A549 (cell line): ENCODE measurements around the gene TBRG4. TPM values are rescaled to one million over a fixed set of nuclear protein-coding genes. Genes with fewer than 3 reads are reported as not detected.

Source experiments
- ATAC-seq, 2 experiments: fragments of 200-7000 bp in 1 of 2; fragments of >200 bp in 1 of 2; cut with Nextera tagmentation in 1 of 2; cut with Tn5 transposase in 1 of 2; 3 replicates each; pipeline versions ENCODE4 v1.8.0 to v1.9.1; 2018 to 2020; ENCODE audit warnings: mild to moderate bottlenecking in 1 of 2, moderate library complexity in 1 of 2
- CTCF ChIA-PET: fragments of 300-600 bp; sonication (Branson Sonifier 250); formaldehyde crosslinking; extraction: SDS; loops from one replicate; lab custom pipeline; 2021; ENCODE audit warnings: antibody characterized with exemption, inconsistent platforms; lab: Yijun Ruan, JAX
- POLR2A ChIA-PET: fragments of 350-600 bp; formaldehyde crosslinking; extraction: SDS; loops from one replicate; lab custom pipeline; 2021; ENCODE audit warnings: antibody characterized with exemption, inconsistent platforms; lab: Yijun Ruan, JAX
- DNase-seq, 2 experiments: peaks; one replicate each; pipeline versions ENCODE4 v3.0.0 to v3.0.0-alpha.2; 2011 to 2016; ENCODE audit warnings: low read depth in 1 of 2, low spot score in 1 of 2
- FAIRE-seq: peaks from 2 replicates; lab custom pipeline; 2011; peaks lifted over from hg19 to GRCh38; lab: Jason Lieb, UNC
- H3K27ac ChIP-seq, 2 experiments: fragments of >200 bp; sonication (Bioruptor Twin); formaldehyde crosslinking; 3 replicates each; pipeline ENCODE4 v1.5.1; 2016 to 2017
- H3K4me1 ChIP-seq: fragments of >200 bp; sonication (Bioruptor Twin); formaldehyde crosslinking; 3 replicates; pipeline ENCODE4 v1.6.1; 2016
- H3K4me2 ChIP-seq: fragments of >200 bp; sonication (Bioruptor Twin); formaldehyde crosslinking; 3 replicates; pipeline ENCODE4 v1.6.1; 2016
- H3K4me3 ChIP-seq: fragments of >200 bp; sonication (Bioruptor Twin); formaldehyde crosslinking; 3 replicates; pipeline ENCODE4 v1.5.1; 2016
- H3K9me3 ChIP-seq: fragments of >200 bp; sonication (Bioruptor Twin); formaldehyde crosslinking; 3 replicates; pipeline ENCODE4 v1.6.1; 2016
- CBX8 ChIP-seq: fragments of 200-600 bp; sonication (generic); IDR thresholded peaks from 2 replicates; pipeline ENCODE4 v1.6.1; 2016
- CHD2 ChIP-seq: fragments of 150-350 bp; IDR thresholded peaks from 2 replicates; pipeline ENCODE4 v1.6.1; 2014; ENCODE audit warnings: low read length; ENCODE audit not compliant: partially characterized antibody
- CTCF ChIP-seq: fragments of >200 bp; sonication (Bioruptor Twin); formaldehyde crosslinking; IDR thresholded peaks from 3 replicates; pipeline ENCODE4 v1.5.1; 2016
- EP300 ChIP-seq, 2 experiments: fragments of >200 bp; sonication (Bioruptor Twin); formaldehyde crosslinking; IDR thresholded peaks; 2 replicates in 1 of 2; 3 replicates in 1 of 2; pipeline ENCODE4 v1.6.1; 2016 to 2017
- ESRRA ChIP-seq: fragments of 150-350 bp; IDR thresholded peaks from 2 replicates; pipeline ENCODE4 v1.6.1; 2014; ENCODE audit warnings: mild to moderate bottlenecking, low read length, borderline replicate concordance
- FOSB ChIP-seq: fragments of 250-450 bp; sonication (Bioruptor Pico); IDR thresholded peaks from 2 replicates; pipeline ENCODE4 v1.5.0; 2020; ENCODE audit warnings: mild to moderate bottlenecking, moderate library complexity
- HDAC2 ChIP-seq: fragments of 200-600 bp; sonication (generic); IDR thresholded peaks from 2 replicates; pipeline ENCODE4 v1.6.1; 2016
- HES2 ChIP-seq: fragments of >200 bp; sonication (Bioruptor Twin); formaldehyde crosslinking; IDR thresholded peaks from 2 replicates; pipeline ENCODE4 v1.6.1; 2016
- HOXA7 ChIP-seq: fragments of 250-450 bp; sonication (Bioruptor Pico); IDR thresholded peaks from 2 replicates; pipeline ENCODE4 v1.5.0; 2020; ENCODE audit warnings: mild to moderate bottlenecking, moderate library complexity
- MYC ChIP-seq: IDR thresholded peaks from 2 replicates; pipeline ENCODE4 v1.6.1; 2012; ENCODE audit warnings: mild to moderate bottlenecking, inconsistent platforms, low read length, improper control_type of control experiment, borderline replicate concordance
- PHF8 ChIP-seq: fragments of 200-600 bp; sonication (generic); IDR thresholded peaks from 2 replicates; pipeline ENCODE4 v1.6.1; 2016; ENCODE audit warnings: low read depth, mild to moderate bottlenecking, antibody characterized with exemption, moderate library complexity, borderline replicate concordance
- POLR2AphosphoS2 ChIP-seq: conservative IDR thresholded peaks from 2 replicates; pipeline ENCODE4 v1.6.1; 2012; ENCODE audit warnings: low read length, improper control_type of control experiment, inconsistent platforms
- RCOR1 ChIP-seq: fragments of 150-350 bp; IDR thresholded peaks from 2 replicates; pipeline ENCODE4 v1.6.1; 2014; ENCODE audit warnings: antibody characterized with exemption, low read length, low read depth
- RNF2 ChIP-seq: fragments of 200-600 bp; sonication (generic); IDR thresholded peaks from 2 replicates; pipeline ENCODE4 v1.6.1; 2016; ENCODE audit warnings: low read depth, mild to moderate bottlenecking, antibody characterized with exemption, moderate library complexity, borderline replicate concordance
- TFCP2L1 ChIP-seq: fragments of 250-450 bp; sonication (Bioruptor Pico); IDR thresholded peaks from 2 replicates; pipeline ENCODE4 v1.5.0; 2021; ENCODE audit warnings: mild to moderate bottlenecking
- ZC3H11A ChIP-seq: fragments of 450-650 bp; IDR thresholded peaks from 2 replicates; pipeline ENCODE4 v1.6.1; 2014; ENCODE audit warnings: antibody characterized with exemption, mild to moderate bottlenecking
- ZNF302 ChIP-seq: fragments of 250-450 bp; sonication (Bioruptor Pico); IDR thresholded peaks from 2 replicates; pipeline ENCODE4 v1.9.0; 2021; ENCODE audit warnings: inconsistent platforms, mild to moderate bottlenecking, moderate library complexity
- WGBS: methylation state at CpG from one replicate; pipeline ENCODE4 v1.1.6; 2017; ENCODE audit errors: missing lambda C conversion rate; 5-methylcytosine and 5-hydroxymethylcytosine counted together
- polyA plus RNA-seq, 4 experiments: library from polyadenylated mRNA; depleted of rRNA in 3 of 4; stranded (reverse); fragments of >200 nt; fragmentation: RNase III in 1 of 4; extraction: RNeasy Plus Mini Kit Qiagen cat#74134 plus additional on column Dnase treatment in 1 of 4; gene quantifications; 2 replicates in 3 of 4; 3 replicates in 1 of 4; pipeline ENCODE4 v1.2.3, GENCODE V29; 2011 to 2017
- TF ChIP-seq, protein P1 (sequence below): fragments of 200-600 bp; sonication (generic); IDR thresholded peaks from 2 replicates; pipeline ENCODE4 v1.6.1; 2016; ENCODE audit warnings: antibody characterized with exemption, mild to moderate bottlenecking, moderate library complexity
- TF ChIP-seq, protein P2 (sequence below): fragments of 450-650 bp; IDR thresholded peaks from 2 replicates; pipeline ENCODE4 v1.6.1; 2014; ENCODE audit warnings: antibody characterized with exemption
- TF ChIP-seq, protein P3 (sequence below): fragments of 250-450 bp; sonication (Bioruptor Pico); IDR thresholded peaks from 2 replicates; pipeline ENCODE4 v1.5.0; 2021; ENCODE audit warnings: mild to moderate bottlenecking, moderate library complexity, borderline replicate concordance

The TBRG4 gene
- polyA plus RNA-seq, 2 of the 4 experiments (the other 2 are of a cell fraction): 88.8 to 100 TPM

DNA sequence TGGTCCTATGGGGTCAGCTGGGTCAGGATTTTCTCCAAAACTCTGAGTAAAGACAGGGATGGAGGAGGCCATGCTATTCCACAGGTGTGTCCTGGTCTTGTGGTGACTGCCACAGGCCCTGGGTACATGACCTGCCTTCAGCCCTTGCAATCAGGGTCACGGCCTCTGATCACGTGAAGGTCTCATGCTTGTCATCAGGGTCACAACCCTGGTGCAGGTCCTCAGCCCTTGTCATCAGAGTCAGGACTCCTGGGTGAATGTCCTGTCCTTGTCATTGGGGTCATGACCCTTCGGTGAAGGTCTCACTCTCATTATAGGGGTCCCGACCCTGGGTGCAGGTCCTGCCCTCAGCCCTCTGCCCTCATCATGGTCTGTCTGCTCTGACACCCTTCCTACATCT lies 21.9 kb upstream of the TBRG4 start:
- Histone ChIP-seq H3K4me2 (no peak overlapping the region), H3K27ac (no peak overlapping the region), H3K4me1 (no peaks in the 10 kb centered on the region), H3K4me3 (no peak overlapping the region), H3K9me3 (no peaks in the 10 kb centered on the region)
- WGBS: 69% methylated on average over 4 of the region's 4 CpGs
- no peak for TF ChIP-seq ZNF302 (CRISPR knock-in tag)
- no peak for TF ChIP-seq HES2
- no peak for TF ChIP-seq HDAC2
- TF ChIP-seq, protein P1, sequence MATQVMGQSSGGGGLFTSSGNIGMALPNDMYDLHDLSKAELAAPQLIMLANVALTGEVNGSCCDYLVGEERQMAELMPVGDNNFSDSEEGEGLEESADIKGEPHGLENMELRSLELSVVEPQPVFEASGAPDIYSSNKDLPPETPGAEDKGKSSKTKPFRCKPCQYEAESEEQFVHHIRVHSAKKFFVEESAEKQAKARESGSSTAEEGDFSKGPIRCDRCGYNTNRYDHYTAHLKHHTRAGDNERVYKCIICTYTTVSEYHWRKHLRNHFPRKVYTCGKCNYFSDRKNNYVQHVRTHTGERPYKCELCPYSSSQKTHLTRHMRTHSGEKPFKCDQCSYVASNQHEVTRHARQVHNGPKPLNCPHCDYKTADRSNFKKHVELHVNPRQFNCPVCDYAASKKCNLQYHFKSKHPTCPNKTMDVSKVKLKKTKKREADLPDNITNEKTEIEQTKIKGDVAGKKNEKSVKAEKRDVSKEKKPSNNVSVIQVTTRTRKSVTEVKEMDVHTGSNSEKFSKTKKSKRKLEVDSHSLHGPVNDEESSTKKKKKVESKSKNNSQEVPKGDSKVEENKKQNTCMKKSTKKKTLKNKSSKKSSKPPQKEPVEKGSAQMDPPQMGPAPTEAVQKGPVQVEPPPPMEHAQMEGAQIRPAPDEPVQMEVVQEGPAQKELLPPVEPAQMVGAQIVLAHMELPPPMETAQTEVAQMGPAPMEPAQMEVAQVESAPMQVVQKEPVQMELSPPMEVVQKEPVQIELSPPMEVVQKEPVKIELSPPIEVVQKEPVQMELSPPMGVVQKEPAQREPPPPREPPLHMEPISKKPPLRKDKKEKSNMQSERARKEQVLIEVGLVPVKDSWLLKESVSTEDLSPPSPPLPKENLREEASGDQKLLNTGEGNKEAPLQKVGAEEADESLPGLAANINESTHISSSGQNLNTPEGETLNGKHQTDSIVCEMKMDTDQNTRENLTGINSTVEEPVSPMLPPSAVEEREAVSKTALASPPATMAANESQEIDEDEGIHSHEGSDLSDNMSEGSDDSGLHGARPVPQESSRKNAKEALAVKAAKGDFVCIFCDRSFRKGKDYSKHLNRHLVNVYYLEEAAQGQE: no peak
- no peak for TF ChIP-seq ZC3H11A
- no peak for TF ChIP-seq POLR2AphosphoS2
- no peak for TF ChIP-seq RCOR1
- no peak for TF ChIP-seq EP300 (IDR thresholded peaks at IDR 0.05)
- no peak for TF ChIP-seq CTCF
- no peak for ATAC-seq
- FAIRE-seq: no peak
- CTCF ChIA-PET: interaction anchor here (0.9 to 1.0 kb wide), 2 partner anchors 9 to 417 kb away, joined by 3 to 6 read pairs; no protein-coding TSS in a partner anchor
- POLR2A ChIA-PET: no interaction called here
- no peak for DNase-seq

DNA sequence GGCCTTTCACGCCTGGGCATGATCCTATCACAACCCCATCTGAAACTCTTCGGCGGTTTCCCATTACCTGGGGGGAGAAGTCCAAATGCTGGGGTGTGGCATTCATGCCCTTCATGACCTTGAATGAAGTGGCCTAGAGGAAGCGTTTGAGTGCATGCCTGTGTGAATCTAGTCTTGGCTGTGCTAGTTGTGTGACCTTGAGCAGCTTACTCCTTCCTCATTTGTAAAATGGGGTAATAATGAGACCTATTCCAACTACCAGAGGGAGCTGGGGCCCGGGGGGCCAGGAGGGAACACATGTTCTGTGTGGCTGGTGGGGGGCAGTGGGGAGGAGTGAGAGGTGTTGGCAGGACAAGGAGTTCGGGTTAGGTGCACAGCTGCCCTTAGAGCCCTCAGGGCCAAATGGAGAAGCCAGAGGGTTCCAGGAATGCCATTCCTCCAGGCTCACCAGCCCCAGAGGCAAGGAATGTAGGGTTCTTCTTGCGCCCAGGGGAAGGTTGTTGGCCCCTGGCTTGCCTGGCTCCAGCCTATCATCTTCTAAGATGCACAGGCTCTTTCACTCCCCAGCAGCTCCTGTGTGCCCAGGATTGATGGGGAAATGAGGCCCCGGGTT lies 21.3 kb upstream of the TBRG4 start:
- no peaks in the 10 kb centered on the region for H3K9me3 ChIP-seq
- 63% methylated on average over 8 of the region's 8 CpGs for WGBS
- ChIA-PET POLR2A (no interaction called here), CTCF (interaction anchor here (0.9 kb wide), 1 partner anchor 9 kb away, joined by 6 read pairs; no protein-coding TSS in a partner anchor)
- TF ChIP-seq FOSB (no peak), MYC (no peak), CHD2 (no peak), TFCP2L1 (no peak), PHF8 (no peak), RNF2 (no peak), ESRRA (no peak), HOXA7 (no peak), ZNF302 (CRISPR knock-in tag) (no peak), CBX8 (no peak)
- TF ChIP-seq, protein P2, sequence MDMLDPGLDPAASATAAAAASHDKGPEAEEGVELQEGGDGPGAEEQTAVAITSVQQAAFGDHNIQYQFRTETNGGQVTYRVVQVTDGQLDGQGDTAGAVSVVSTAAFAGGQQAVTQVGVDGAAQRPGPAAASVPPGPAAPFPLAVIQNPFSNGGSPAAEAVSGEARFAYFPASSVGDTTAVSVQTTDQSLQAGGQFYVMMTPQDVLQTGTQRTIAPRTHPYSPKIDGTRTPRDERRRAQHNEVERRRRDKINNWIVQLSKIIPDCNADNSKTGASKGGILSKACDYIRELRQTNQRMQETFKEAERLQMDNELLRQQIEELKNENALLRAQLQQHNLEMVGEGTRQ: no peak
- TF ChIP-seq, protein P3, sequence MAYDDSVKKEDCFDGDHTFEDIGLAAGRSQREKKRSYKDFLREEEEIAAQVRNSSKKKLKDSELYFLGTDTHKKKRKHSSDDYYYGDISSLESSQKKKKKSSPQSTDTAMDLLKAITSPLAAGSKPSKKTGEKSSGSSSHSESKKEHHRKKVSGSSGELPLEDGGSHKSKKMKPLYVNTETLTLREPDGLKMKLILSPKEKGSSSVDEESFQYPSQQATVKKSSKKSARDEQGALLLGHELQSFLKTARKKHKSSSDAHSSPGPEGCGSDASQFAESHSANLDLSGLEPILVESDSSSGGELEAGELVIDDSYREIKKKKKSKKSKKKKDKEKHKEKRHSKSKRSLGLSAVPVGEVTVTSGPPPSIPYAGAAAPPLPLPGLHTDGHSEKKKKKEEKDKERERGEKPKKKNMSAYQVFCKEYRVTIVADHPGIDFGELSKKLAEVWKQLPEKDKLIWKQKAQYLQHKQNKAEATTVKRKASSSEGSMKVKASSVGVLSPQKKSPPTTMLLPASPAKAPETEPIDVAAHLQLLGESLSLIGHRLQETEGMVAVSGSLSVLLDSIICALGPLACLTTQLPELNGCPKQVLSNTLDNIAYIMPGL (CRISPR knock-in tag): no peak
- DNase-seq: no peak
- no peak for ATAC-seq
- no peak for FAIRE-seq
- H3K4me3 ChIP-seq: no peak overlapping the region
- no peaks in the 10 kb centered on the region for H3K4me1 ChIP-seq
- no peak overlapping the region for H3K27ac ChIP-seq
- no peak overlapping the region for H3K4me2 ChIP-seq
